HEK293 (cell line): Measurements from ENCODE around the gene PAIP1.
"Not testable (repeated sequence)": the region's sequence is repeated elsewhere in the genome, so short reads cannot be mapped to it uniquely, and the experiment has no call there.

Experiments
- CTCF ChIA-PET: fragments of 350-600 bp; formaldehyde crosslinking; extraction: SDS; loops from one replicate; lab custom pipeline; 2021; ENCODE audit warnings: antibody characterized with exemption; lab: Yijun Ruan, JAX
- POLR2A ChIA-PET: fragments of 300-600 bp; formaldehyde crosslinking; extraction: SDS; loops from one replicate; lab custom pipeline; 2020; ENCODE audit warnings: antibody characterized with exemption, inconsistent platforms; lab: Yijun Ruan, JAX
- H3K27ac ChIP-seq: fragments of 200-500 bp; sonication (Bioruptor generic); 2 replicates; pipeline ENCODE4 v1.5.1; 2014; ENCODE audit warnings: low read depth, low read length, control low read depth, inconsistent platforms; ENCODE audit errors: extremely low read depth
- H3K36me3 ChIP-seq, 2 experiments: fragments of 200-500 bp in 1 of 2; sonication (Bioruptor generic) in 1 of 2; 1 replicate in 1 of 2; 2 replicates in 1 of 2; pipeline ENCODE4 v1.5.1; 2014 to 2017; ENCODE audit warnings: inconsistent platforms in 2 of 2, low read length in 2 of 2; ENCODE audit not compliant: control insufficient read depth in 2 of 2, insufficient read depth in 1 of 2
- H3K4me1 ChIP-seq: fragments of 200-500 bp; sonication (Bioruptor generic); 2 replicates; pipeline ENCODE4 v1.5.1; 2014; ENCODE audit warnings: mild to moderate bottlenecking, low read length, inconsistent platforms; ENCODE audit not compliant: control insufficient read depth, insufficient read depth
- H3K4me3 ChIP-seq: 2 replicates; pipeline ENCODE4 v1.5.1; 2011; ENCODE audit warnings: low read depth, mild to moderate bottlenecking, control low read depth, low read length, moderate library complexity
- H3K9me3 ChIP-seq: fragments of 200-500 bp; sonication (Bioruptor generic); 2 replicates; pipeline ENCODE4 v1.5.1; 2014; ENCODE audit warnings: low read depth, low read length, inconsistent platforms; ENCODE audit not compliant: control insufficient read depth, insufficient read depth
- HOXC10 ChIP-seq: sonication (generic); formaldehyde crosslinking; IDR thresholded peaks from 2 replicates; pipeline ENCODE4 v1.8.1; 2023; ENCODE audit warnings: mild to moderate bottlenecking, missing genetic modification reagents
- OSR2 ChIP-seq: fragments of 450-650 bp; formaldehyde crosslinking; IDR thresholded peaks from 2 replicates; pipeline ENCODE4 v1.5.1; 2016; ENCODE audit warnings: missing biosample characterization, missing genetic modification characterization
- PBX3 ChIP-seq: sonication (generic); formaldehyde crosslinking; IDR thresholded peaks from 2 replicates; pipeline ENCODE4 v1.8.1; 2022; ENCODE audit warnings: mild to moderate bottlenecking, moderate library complexity, missing genetic modification reagents
- PRDM10 ChIP-seq: fragments of 450-650 bp; formaldehyde crosslinking; IDR thresholded peaks from 2 replicates; pipeline ENCODE4 v1.5.1; 2016; ENCODE audit warnings: missing biosample characterization, missing genetic modification characterization
- REST ChIP-seq: fragments of 450-650 bp; formaldehyde crosslinking; IDR thresholded peaks from 2 replicates; pipeline ENCODE4 v1.5.1; 2016; ENCODE audit warnings: missing biosample characterization, missing genetic modification characterization
- ZBTB1 ChIP-seq: fragments of 450-650 bp; formaldehyde crosslinking; IDR thresholded peaks from 2 replicates; pipeline ENCODE4 v1.5.1; 2016; ENCODE audit warnings: missing biosample characterization, missing genetic modification characterization
- ZNF394 ChIP-seq: fragments of 450-650 bp; formaldehyde crosslinking; IDR thresholded peaks from 2 replicates; pipeline ENCODE4 v1.5.1; 2016; ENCODE audit warnings: missing biosample characterization, missing genetic modification characterization, mild to moderate bottlenecking, moderate library complexity, borderline replicate concordance
- ZNF529 ChIP-seq: fragments of 450-650 bp; formaldehyde crosslinking; IDR thresholded peaks from 2 replicates; pipeline ENCODE4 v1.5.1; 2017; ENCODE audit warnings: missing genetic modification characterization, missing biosample characterization; ENCODE audit not compliant: insufficient replicate concordance
- ZNF645 ChIP-seq: fragments of 450-650 bp; formaldehyde crosslinking; IDR thresholded peaks from 2 replicates; pipeline ENCODE4; 2016; ENCODE audit warnings: missing biosample characterization, missing genetic modification characterization
- ZNF76 ChIP-seq: fragments of 450-650 bp; formaldehyde crosslinking; IDR thresholded peaks from 2 replicates; pipeline ENCODE4; 2016; ENCODE audit warnings: low read depth, missing biosample characterization, missing genetic modification characterization, borderline replicate concordance

Gene PAIP1

GRCh38 chr5:43582082-43583005, 25.5 kb upstream of the PAIP1 start:
- TF ChIP-seq ZNF394 (tag by site-specific recombination) (no peak), ZBTB1 (no peak)
- Histone ChIP-seq H3K27ac (no peak overlapping the region), H3K36me3 (peaks cover 0 to 5% of the 10 kb centered on the region in 2 experiments; a peak in 1 of 3 replicates), H3K4me3 (no peak overlapping the region), H3K4me1 (no peaks in the 10 kb centered on the region), H3K9me3 (no peaks in the 10 kb centered on the region)
- ChIA-PET CTCF (interaction anchor here (0.6 to 0.7 kb wide), 2 partner anchors 98 to 766 kb away, joined by 3 read pairs; no protein-coding TSS in a partner anchor), POLR2A (no interaction called here)

- Histone ChIP-seq H3K27ac (no peak overlapping the region), H3K36me3 (peaks cover 0 to 5% of the 10 kb centered on the region in 2 experiments; a peak in 1 of 3 replicates), H3K4me1 (no peaks in the 10 kb centered on the region), H3K4me3 (no peak overlapping the region), H3K9me3 (no peaks in the 10 kb centered on the region)
- ChIA-PET CTCF (no interaction called here), POLR2A (no interaction called here)
- TF ChIP-seq REST (tag by site-specific recombination) (no peak), ZNF76 (no peak), OSR2 (no peak), HOXC10 (CRISPR knock-in tag) (no peak), PBX3 (CRISPR knock-in tag) (no peak), ZNF645 (no peak), ZNF529 (tag by site-specific recombination) (no peak), PRDM10 (no peak)
Observed at GRCh38 chr5:43581398-43581797, 24.5 kb upstream of the PAIP1 start.

- H3K27ac ChIP-seq, H3K4me1 ChIP-seq, H3K9me3 ChIP-seq, H3K4me3 ChIP-seq, H3K36me3 ChIP-seq: not testable (repeated sequence)
- ChIA-PET POLR2A (interaction anchor here (0.7 kb wide), 1 partner anchor 21 kb away, joined by 8 read pairs; no protein-coding TSS in a partner anchor), CTCF (interaction anchor here (0.6 kb wide), 2 partner anchors 25 to 1938 kb away, joined by 3 read pairs; no protein-coding TSS in a partner anchor)
Observed at GRCh38 chr5:43580402-43581210, 23.7 kb upstream of the PAIP1 start.
